HG03342 (cell line): ENCODE measurements around the gene MYH9.
"Not testable (repeated sequence)": the region's sequence is repeated elsewhere in the genome, so short reads cannot be mapped to it uniquely, and the experiment has no call there.

Experiments used
- ATAC-seq: cut with Tn5 transposase; IDR thresholded peaks from one replicate; pipeline ENCODE4 v1.9.1; 2021; ENCODE audit warnings: mild to moderate bottlenecking, moderate library complexity; ENCODE audit not compliant: unreplicated experiment

The MYH9 gene

DNA sequence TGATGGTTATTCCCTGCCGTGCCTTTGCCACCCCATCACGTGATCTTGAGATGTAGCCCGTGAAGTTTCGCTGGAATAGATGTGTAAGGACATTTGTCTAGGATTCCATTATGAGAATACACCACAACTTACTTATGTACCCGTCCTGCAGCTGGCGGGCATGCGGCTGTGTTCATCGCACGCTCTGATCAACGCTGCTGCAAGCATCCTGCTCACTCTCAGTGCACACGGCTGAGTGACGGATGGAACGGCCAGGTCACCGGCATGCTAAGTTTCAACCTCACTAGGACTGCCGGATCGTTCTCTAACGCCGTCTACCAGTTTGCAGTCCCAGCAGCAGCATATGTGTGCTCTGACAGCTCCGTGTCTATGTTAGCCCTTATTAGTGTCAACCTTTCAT, 90.2 kb downstream of the MYH9 start:
- no peak for ATAC-seq

- ATAC-seq = no peak
These were observed 91.1 kb downstream of the MYH9 start for GRCh38 chr22:36296690-36297089.

- ATAC-seq = no peak
These were observed 92.5 kb downstream of the MYH9 start for GRCh38 chr22:36295247-36295646.

DNA sequence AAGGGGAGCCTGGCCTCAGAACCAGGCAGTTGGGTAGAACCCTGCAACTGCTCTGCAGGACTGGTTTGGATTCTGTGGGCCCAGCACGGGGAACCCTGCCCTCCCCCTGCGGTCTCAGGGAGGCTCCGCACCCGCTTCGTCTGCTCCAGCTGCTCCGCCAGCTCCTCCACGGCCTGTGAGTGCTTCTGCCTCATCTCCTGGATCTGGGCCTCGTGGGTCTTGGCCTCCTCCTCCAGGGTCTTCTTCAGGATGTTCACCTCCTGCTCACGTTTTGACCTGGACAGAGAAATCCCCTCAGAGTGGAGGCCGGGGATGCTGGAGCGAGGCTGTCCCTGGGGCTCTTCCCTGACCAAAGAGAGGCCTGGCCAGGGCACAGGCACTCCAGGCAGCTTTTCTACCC, 93.0 kb downstream of the MYH9 start:
- ATAC-seq = no peak

- no peak for ATAC-seq
These were observed 93.5 kb downstream of the MYH9 start for GRCh38 chr22:36294293-36294620.

- ATAC-seq = no peak
These were observed 94.0 kb downstream of the MYH9 start for GRCh38 chr22:36293606-36294292.

DNA sequence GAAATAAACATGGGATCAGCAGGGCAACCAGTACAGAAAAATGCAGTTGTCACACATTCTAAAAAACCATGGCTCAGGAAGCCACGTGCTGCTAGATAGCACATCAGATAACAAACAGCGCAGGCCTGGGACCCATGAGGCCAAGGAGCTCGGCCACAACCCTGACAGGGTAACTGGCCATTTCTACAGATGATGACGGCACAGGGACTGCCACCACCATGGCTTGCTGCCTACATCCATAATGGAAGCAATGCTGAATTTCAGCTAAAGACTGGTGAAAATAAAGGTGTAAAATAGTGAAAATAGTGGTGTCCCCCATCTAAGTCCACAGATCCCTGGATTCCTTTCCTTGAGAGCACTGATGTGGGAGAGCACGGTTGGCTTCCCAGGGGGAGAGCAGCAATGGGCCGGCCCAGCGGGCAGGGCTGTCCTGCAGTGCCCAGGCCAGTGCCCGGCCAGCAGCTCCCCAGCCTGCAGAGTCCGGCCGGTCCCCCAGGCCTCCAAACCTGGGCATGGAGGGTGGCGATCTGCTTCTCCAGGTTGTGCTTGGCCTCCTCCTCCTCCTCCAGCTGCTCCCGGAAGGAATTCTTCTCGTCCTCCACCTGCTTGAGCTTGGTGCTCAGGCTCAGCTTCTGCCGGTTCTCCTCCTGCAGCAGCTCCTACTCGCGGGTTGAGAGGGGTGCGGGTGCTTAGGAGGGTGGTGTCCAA, 94.8 kb downstream of the MYH9 start:
- ATAC-seq = no peak

GRCh38 chr22:36291831-36292740, 95.7 kb downstream of the MYH9 start:
- no peak for ATAC-seq

GRCh38 chr22:36290391-36291075, 97.2 kb downstream of the MYH9 start:
- ATAC-seq = not testable (repeated sequence)

DNA sequence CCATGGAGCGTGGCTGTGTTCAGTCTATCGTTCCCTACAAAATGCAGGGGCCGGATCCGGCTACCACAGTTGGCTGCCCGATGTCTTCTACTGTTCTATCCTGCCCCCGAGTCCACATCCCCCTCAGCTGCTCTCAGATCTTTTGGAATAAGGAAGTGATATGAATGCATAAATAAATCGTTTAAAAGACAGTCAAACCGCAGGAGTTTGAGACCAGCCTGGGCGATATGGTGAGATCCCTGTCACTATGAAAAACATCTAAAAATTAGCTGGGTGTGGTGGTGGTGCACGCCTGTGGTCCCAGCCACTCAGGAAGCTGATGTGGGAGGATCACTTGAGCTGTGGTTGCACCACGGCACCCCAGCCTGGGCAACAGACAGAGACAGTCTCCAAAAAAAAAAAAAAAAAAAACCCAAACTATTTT, 97.8 kb downstream of the MYH9 start:
- not testable (repeated sequence) for ATAC-seq

GRCh38 chr22:36289406-36289870, 98.3 kb downstream of the MYH9 start:
- ATAC-seq = no peak

- no peak for ATAC-seq
These were observed 99.0 kb downstream of the MYH9 start for GRCh38 chr22:36288571-36289405.

GRCh38 chr22:36287881-36288515, 99.8 kb downstream of the MYH9 start:
- ATAC-seq = no peak

DNA sequence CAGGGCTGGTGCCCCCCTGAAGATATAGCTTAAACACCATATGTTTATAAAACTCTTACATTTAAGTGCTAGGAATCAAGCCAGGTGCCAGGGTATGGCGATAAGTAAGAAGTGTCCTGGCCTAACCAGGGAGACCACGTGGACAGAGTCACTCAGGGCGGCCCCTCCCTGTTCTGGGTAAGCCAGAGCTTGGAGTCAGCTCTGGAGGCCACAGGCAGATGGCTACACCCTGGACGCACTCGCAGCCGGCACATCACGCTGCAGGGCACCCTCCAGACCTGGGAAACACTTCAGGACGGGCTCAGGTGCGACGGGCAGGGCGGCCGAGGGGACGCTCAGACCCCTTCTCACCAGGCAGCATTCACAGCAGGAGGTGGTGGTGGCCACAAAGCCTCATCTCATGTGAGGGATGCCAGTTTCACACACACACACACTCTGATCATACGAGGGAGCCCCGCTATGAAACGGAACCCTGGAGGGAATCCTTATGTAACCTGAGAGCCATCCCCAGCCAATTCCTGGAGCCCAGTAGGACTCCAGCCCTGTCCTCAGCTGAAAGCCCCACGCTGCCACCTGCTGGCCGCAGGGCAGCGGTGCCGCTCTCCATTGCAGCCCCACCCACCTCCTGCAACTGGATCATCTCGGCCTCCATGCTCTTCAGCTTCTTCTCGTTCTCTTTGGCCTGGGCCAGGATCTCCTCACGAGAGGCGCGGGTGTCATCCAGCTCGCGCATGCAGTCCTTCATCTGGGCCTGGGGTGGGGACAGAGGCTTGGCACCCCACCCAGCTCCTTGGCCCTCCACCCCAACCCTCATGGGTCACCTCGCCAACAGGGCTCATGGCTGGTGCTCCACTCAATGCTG, 101.4 kb downstream of the MYH9 start:
- ATAC-seq = no peak

DNA sequence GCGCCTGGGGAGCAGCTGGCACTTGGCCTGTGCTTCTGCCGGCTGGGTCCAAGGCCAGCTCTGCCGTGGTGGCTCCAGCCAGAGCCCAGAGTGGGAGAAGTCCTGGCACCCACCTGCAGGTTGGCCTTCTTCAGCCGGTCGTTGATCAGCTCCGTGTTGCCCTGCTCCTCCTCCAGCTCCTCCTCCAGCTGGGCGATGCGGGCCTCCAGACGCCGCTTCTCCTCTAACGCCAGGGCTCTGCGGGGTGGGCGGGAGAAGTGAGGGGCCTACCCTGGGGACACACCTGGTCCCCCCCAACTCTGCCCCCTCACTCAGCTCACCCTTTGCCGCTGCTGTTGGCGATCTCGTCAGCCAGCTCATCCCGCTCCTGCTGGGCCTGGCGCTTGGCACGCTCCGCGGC, 102.2 kb downstream of the MYH9 start:
- no peak for ATAC-seq

GRCh38 chr22:36285017-36285416, 102.8 kb downstream of the MYH9 start:
- ATAC-seq = no peak

DNA sequence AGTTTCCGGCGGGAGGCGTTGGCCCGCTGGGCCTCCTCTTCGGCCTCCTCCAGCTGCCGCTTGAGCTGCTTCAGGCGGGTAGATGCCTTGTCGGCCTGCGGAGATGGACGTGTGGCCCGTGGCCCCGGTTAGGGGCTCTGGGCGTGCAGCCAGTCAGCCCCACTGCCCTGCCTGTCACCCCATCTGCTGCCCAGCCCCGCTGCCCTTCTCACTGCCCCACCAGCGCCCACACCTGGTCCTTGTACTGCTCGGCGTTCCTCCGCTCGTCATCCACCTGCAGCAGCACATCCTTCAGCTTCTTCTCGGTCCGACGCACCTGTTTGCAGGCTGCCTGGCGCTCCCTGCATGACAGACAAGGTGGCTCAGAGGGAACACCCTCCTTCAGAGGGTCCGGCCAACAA, 103.6 kb downstream of the MYH9 start:
- no peak for ATAC-seq

DNA sequence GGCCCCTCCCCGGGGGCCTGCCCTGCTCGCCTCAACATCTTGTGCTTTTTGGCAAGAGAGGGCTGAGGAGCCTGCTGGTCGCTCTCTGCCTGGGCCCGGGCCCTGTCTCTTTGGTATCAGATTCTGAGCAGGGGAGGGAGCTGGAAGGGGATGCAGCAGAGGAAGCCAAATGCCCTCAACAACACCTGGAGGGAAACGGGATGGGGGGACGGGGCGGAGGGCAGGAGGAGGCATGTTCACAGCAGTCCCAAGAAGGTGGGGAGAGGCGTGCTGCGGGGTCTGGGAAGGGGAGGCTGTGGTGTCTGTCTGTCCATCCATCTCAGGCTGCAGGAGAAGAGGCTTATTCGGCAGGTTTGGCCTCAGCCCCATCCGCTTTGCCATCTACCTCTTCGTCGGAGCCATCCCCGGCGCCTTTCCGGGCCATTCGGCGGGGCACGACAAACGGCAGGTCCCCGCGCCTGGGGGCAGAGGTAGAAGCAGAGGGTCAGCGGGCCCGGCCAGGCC, 105.4 kb downstream of the MYH9 start:
- ATAC-seq = no peak
